H9 (cell line): ENCODE results near the gene LRRC26. TPM values are rescaled to one million over a fixed set of nuclear protein-coding genes. Genes with fewer than 3 reads are reported as not detected.

ENCODE experiments used
- DNase-seq: peaks from one replicate; pipeline ENCODE4 v3.0.0-alpha.2; 2017
- H2AFZ ChIP-seq: one replicate; pipeline ENCODE4 v1.6.1; 2013; ENCODE audit warnings: mild to moderate bottlenecking, low read length, control low read depth, moderate library complexity
- H2AK5ac ChIP-seq: 2 replicates; pipeline ENCODE4 v1.6.1; 2013; ENCODE audit warnings: low read length, control low read depth, mixed read lengths; ENCODE audit not compliant: insufficient read length
- H2BK120ac ChIP-seq: one replicate; pipeline ENCODE4 v1.6.1; 2013; ENCODE audit warnings: low read depth, mild to moderate bottlenecking, low read length, control low read depth, inconsistent platforms; ENCODE audit not compliant: poor library complexity, severe bottlenecking
- H2BK12ac ChIP-seq: 2 replicates; pipeline ENCODE4 v1.6.1; 2013; ENCODE audit warnings: low read length, control low read depth, mixed read lengths, low read depth; ENCODE audit not compliant: insufficient read length
- H2BK15ac ChIP-seq: 2 replicates; pipeline ENCODE4 v1.6.1; 2013; ENCODE audit warnings: low read depth, low read length, control low read depth
- H2BK20ac ChIP-seq: one replicate; pipeline ENCODE4 v1.6.1; 2013; ENCODE audit warnings: low read depth, mild to moderate bottlenecking, low read length, control low read depth, inconsistent platforms; ENCODE audit not compliant: poor library complexity, severe bottlenecking
- H2BK5ac ChIP-seq: 2 replicates; pipeline ENCODE4 v1.6.1; 2013; ENCODE audit warnings: low read length, control low read depth, mixed read lengths; ENCODE audit not compliant: insufficient read length
- H3K14ac ChIP-seq: 2 replicates; pipeline ENCODE4 v1.6.1; 2013; ENCODE audit warnings: low read length, control low read depth; ENCODE audit not compliant: insufficient read depth
- H3K18ac ChIP-seq: 2 replicates; pipeline ENCODE4 v1.6.1; 2013; ENCODE audit warnings: low read depth, mild to moderate bottlenecking, mixed read lengths, low read length, control low read depth; ENCODE audit not compliant: insufficient read length
- H3K23ac ChIP-seq: 2 replicates; pipeline ENCODE4 v1.6.1; 2013; ENCODE audit warnings: low read length, control low read depth, mixed read lengths, low read depth; ENCODE audit not compliant: insufficient read length
- H3K23me2 ChIP-seq: 2 replicates; pipeline ENCODE4 v1.6.1; 2013; ENCODE audit warnings: low read depth, mild to moderate bottlenecking, mixed read lengths, low read length, control low read depth; ENCODE audit not compliant: insufficient read length, poor library complexity, severe bottlenecking
- H3K27ac ChIP-seq: 2 replicates; pipeline ENCODE4 v1.5.1; 2013; ENCODE audit warnings: low read length, control low read depth, mixed read lengths, low read depth; ENCODE audit not compliant: insufficient read length
- H3K27me3 ChIP-seq: 2 replicates; pipeline ENCODE4 v1.6.1; 2013; ENCODE audit warnings: low read length, control low read depth, inconsistent platforms; ENCODE audit not compliant: insufficient read depth
- H3K4ac ChIP-seq: 2 replicates; pipeline ENCODE4 v1.6.1; 2013; ENCODE audit warnings: low read depth, mild to moderate bottlenecking, control low read depth, inconsistent platforms, low read length, moderate library complexity
- H3K4me1 ChIP-seq: 2 replicates; pipeline ENCODE4 v1.6.1; 2013; ENCODE audit warnings: low read length, control low read depth, inconsistent platforms; ENCODE audit not compliant: insufficient read depth
- H3K4me2 ChIP-seq: 2 replicates; pipeline ENCODE4 v1.6.1; 2013; ENCODE audit warnings: low read length, control low read depth, mixed read lengths; ENCODE audit not compliant: insufficient read length, insufficient read depth
- H3K56ac ChIP-seq: 2 replicates; pipeline ENCODE4 v1.6.1; 2013; ENCODE audit warnings: low read depth, mild to moderate bottlenecking, mixed read lengths, low read length, control low read depth; ENCODE audit not compliant: insufficient read length
- H3K79me1 ChIP-seq: 2 replicates; pipeline ENCODE4 v1.6.1; 2013; ENCODE audit warnings: low read depth, mild to moderate bottlenecking, moderate library complexity, low read length, control low read depth, inconsistent platforms; ENCODE audit not compliant: insufficient read depth, poor library complexity, severe bottlenecking
- H3K79me2 ChIP-seq: 2 replicates; pipeline ENCODE4 v1.6.1; 2013; ENCODE audit warnings: low read length, control low read depth, inconsistent platforms; ENCODE audit not compliant: insufficient read depth
- H3K9ac ChIP-seq: 2 replicates; pipeline ENCODE4 v1.6.1; 2013; ENCODE audit warnings: low read length, control low read depth, mixed read lengths; ENCODE audit not compliant: insufficient read length; ENCODE audit errors: extremely low read depth
- H3K9me3 ChIP-seq: one replicate; pipeline ENCODE4 v1.6.1; 2013; ENCODE audit warnings: low read depth, low read length, inconsistent platforms; ENCODE audit not compliant: control insufficient read depth
- H3T11ph ChIP-seq: one replicate; pipeline ENCODE4 v1.6.1; 2013; ENCODE audit warnings: mild to moderate bottlenecking, low read length, control low read depth, inconsistent platforms
- H4K20me1 ChIP-seq: one replicate; pipeline ENCODE4 v1.6.1; 2013; ENCODE audit not compliant: control insufficient read depth, insufficient read length, insufficient read depth
- H4K5ac ChIP-seq: 2 replicates; pipeline ENCODE4 v1.6.1; 2013; ENCODE audit warnings: low read depth, mild to moderate bottlenecking, mixed read lengths, low read length, control low read depth; ENCODE audit not compliant: insufficient read length
- H4K8ac ChIP-seq: replicated peaks from 2 replicates; pipeline ENCODE4 v1.6.1; 2013; ENCODE audit warnings: low read length, control low read depth, mixed read lengths, low read depth; ENCODE audit not compliant: insufficient read length
- H4K91ac ChIP-seq: 2 replicates; pipeline ENCODE4 v1.6.1; 2013; ENCODE audit warnings: low read depth, mild to moderate bottlenecking, moderate library complexity, mixed read lengths, low read length, control low read depth; ENCODE audit not compliant: insufficient read length
- H3K27ac Mint-ChIP-seq, 3 experiments: 2 replicates in 2 of 3; 3 replicates in 1 of 3; pipeline ENCODE4 v1.8.0; 2020 to 2021; ENCODE audit warnings: mixed read lengths in 3 of 3, mild to moderate bottlenecking in 1 of 3, moderate library complexity in 1 of 3
- H3K27me3 Mint-ChIP-seq: 2 replicates; pipeline ENCODE4 v1.8.0; 2021; ENCODE audit warnings: low read depth, mild to moderate bottlenecking, moderate library complexity, mixed read lengths
- H3K36me3 Mint-ChIP-seq, 3 experiments: 2 replicates in 2 of 3; 3 replicates in 1 of 3; pipeline ENCODE4 v1.8.0; 2020 to 2021; ENCODE audit warnings: low read depth in 3 of 3, mixed read lengths in 3 of 3; ENCODE audit not compliant: insufficient read depth in 1 of 3
- H3K4me1 Mint-ChIP-seq, 2 experiments: 2 replicates each; pipeline ENCODE4 v1.8.0; 2020; ENCODE audit warnings: mixed read lengths in 2 of 2
- H3K4me3 Mint-ChIP-seq, 2 experiments: 2 replicates in 1 of 2; 3 replicates in 1 of 2; pipeline ENCODE4 v1.8.0; 2020 to 2021; ENCODE audit warnings: mild to moderate bottlenecking in 2 of 2, mixed read lengths in 2 of 2, moderate library complexity in 1 of 2
- H3K9me3 Mint-ChIP-seq, 2 experiments: 2 replicates in 1 of 2; 3 replicates in 1 of 2; pipeline ENCODE4 v1.8.0; 2020; ENCODE audit warnings: mild to moderate bottlenecking in 2 of 2, mixed read lengths in 2 of 2, moderate library complexity in 1 of 2
- CTCF ChIP-seq: fragments of 200-600 bp; sonication (generic); conservative IDR thresholded peaks from 3 replicates; pipeline ENCODE4 v1.8.0; 2021; ENCODE audit warnings: antibody characterized with exemption, mild to moderate bottlenecking
- WGBS: extraction: QIAGEN DNeasy Blood & Tissue Kit; methylation state at CpG from one replicate; pipeline ENCODE4 v1.1.7; 2013; ENCODE audit warnings: missing lambda C conversion rate, low lambda C conversion rate, mixed read lengths; ENCODE audit not compliant: insufficient read length; ENCODE audit errors: extremely low coverage; 5-methylcytosine and 5-hydroxymethylcytosine counted together
- long read RNA-seq: library from polyadenylated mRNA; unstranded; transcript quantifications from one replicate; pipeline ENCODE4 v2.0.0, GENCODE V29; 2020
- total RNA-seq: library from RNA; stranded (reverse); gene quantifications from 2 replicates; pipeline ENCODE4 v1.2.1, GENCODE V29; 2021

The LRRC26 gene, protein sequence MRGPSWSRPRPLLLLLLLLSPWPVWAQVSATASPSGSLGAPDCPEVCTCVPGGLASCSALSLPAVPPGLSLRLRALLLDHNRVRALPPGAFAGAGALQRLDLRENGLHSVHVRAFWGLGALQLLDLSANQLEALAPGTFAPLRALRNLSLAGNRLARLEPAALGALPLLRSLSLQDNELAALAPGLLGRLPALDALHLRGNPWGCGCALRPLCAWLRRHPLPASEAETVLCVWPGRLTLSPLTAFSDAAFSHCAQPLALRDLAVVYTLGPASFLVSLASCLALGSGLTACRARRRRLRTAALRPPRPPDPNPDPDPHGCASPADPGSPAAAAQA
- total RNA-seq = 0.55 and 0.96 TPM in 2 replicates
- long read RNA-seq = 0 reads

- Mint-ChIP-seq H3K9me3 (no peaks in the 10 kb centered on the region), H3K4me3 (peak within 1 kb of the TSS; percentile 61 to 80), H3K27ac (no peak within 1 kb of the TSS; a peak in 1 of 7 replicates), H3K36me3 (no peaks in the 10 kb centered on the region), H3K4me1 (peaks cover 3 to 6% of the 10 kb centered on the region in 2 experiments), H3K27me3 (peaks cover 86% of the 10 kb centered on the region)
- no peaks in the 10 kb centered on the region for H3K9me3 ChIP-seq
- no peak within 1 kb of the TSS; the same call in 1 of the 2 replicates for H2BK15ac ChIP-seq
- TF ChIP-seq CTCF = no peak
- H2BK12ac ChIP-seq = no peak within 1 kb of the TSS
- no peak within 1 kb of the TSS for H3K56ac ChIP-seq
- H4K8ac ChIP-seq = no peak within 1 kb of the TSS
- H4K20me1 ChIP-seq = no peaks in the 10 kb centered on the region
- H3K18ac ChIP-seq = no peak within 1 kb of the TSS
- no CpG with 5 or more reads among the region's 41 CpGs for WGBS
- H3T11ph ChIP-seq = no peak within 1 kb of the TSS
- no peak within 1 kb of the TSS for H2BK120ac ChIP-seq
- no peak within 1 kb of the TSS for H2BK5ac ChIP-seq
- H4K91ac ChIP-seq = no peak within 1 kb of the TSS
- H3K4me2 ChIP-seq = peak within 1 kb of the TSS; percentile 68
- DNase-seq = no peak
- no peak within 1 kb of the TSS for H2BK20ac ChIP-seq
- H3K27me3 ChIP-seq = peaks cover 35% of the 10 kb centered on the region; the same call in 1 of the 2 replicates
- no peaks in the 10 kb centered on the region for H3K79me1 ChIP-seq
- H3K4me1 ChIP-seq = no peaks in the 10 kb centered on the region
- no peak within 1 kb of the TSS for H3K4ac ChIP-seq
- H3K23me2 ChIP-seq = peaks cover 4% of the 10 kb centered on the region
- H2AK5ac ChIP-seq = no peak within 1 kb of the TSS
- no peak within 1 kb of the TSS for H2AFZ ChIP-seq
- no peak within 1 kb of the TSS for H3K27ac ChIP-seq
- H3K79me2 ChIP-seq = no peaks in the 10 kb centered on the region
- no peak within 1 kb of the TSS for H4K5ac ChIP-seq
- no peak within 1 kb of the TSS for H3K9ac ChIP-seq
- no peak within 1 kb of the TSS for H3K14ac ChIP-seq
- H3K23ac ChIP-seq = no peak within 1 kb of the TSS
Observed at GRCh38 chr9:137169896-137170358, at the start of gene LRRC26. TSS of gene LRRC26 (minus strand) at chr9:137170051. CDS start at chr9:137169943, 108 bp downstream.
